ENCODE data around the gene HNF4A. TPM values are rescaled to one million over a fixed set of nuclear protein-coding genes. Genes with fewer than 3 reads are reported as not detected.

The HNF4A gene
- total and polyA plus RNA-seq, 2 of the 13 experiments (the other 11 are each of a cell fraction or from before 2014, with no cell fraction given) = 80.9 to 169 TPM

DNA sequence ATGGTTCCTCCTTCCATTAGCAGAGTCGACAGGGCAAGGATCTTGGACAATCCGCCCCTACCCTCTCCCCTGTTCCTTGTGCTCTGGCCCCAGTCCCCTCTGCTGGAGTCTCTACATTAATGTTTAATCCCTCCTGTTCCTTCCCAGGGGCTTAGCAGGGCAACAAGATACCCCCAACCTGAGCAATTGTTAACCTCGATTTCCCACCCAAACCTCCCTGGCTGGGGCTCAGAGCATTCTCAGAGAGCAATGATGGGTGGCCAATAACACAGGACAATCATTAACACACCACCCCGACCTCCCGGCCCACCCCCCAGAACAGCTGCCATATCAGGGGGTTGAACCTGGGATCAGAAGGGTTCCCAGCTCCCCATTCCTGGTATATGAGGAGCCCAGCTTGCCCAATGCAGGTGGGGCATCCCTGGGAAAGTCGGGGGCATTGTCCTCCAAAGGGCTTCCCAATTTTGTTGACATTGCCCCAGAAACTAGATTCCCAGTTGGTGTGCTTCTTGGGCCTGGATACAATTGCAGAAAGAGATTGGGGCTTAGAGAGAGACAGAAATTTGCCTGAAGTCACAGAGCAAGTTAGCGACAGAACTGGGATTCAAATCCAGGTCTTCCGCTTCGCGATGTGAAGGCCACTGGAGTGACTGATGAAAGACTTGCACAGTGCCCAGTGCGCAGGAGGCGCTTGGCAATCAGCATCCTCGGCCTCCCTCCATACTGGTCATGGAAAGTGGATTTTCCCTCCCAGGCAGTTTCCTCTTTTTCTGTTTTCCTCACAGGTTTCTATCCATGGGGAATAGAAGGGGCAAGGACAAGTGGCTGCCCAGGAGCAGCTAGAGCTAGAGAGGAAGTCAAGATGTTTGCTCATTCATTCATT lies 60.6 kb downstream of the HNF4A start (continued):
- TF ChIP-seq NR2C2 (CRISPR knock-in tag; IDR thresholded peaks at IDR 0.05; ENCODE audit: borderline replicate concordance) (peak; percentile 29; the same call in 1 of the 2 replicates), NR2F1 (CRISPR knock-in tag; IDR thresholded peaks at IDR 0.05) (no peak), ZNF253 (CRISPR knock-in tag; IDR thresholded peaks at IDR 0.05; ENCODE audit: borderline replicate concordance) (no peak), KDM5B (CRISPR knock-in tag; IDR thresholded peaks at IDR 0.05; ENCODE audit: borderline replicate concordance) (no peak), FOXK1 (CRISPR knock-in tag; IDR thresholded peaks at IDR 0.05; ENCODE audit: borderline replicate concordance, low read depth) (no peak), MXD3 (CRISPR knock-in tag; IDR thresholded peaks at IDR 0.05) (no peak), SRSF1 (optimal IDR thresholded peaks at IDR 0.05; ENCODE audit: low read depth, low read length) (no peak), ZNF136 (CRISPR knock-in tag; IDR thresholded peaks at IDR 0.05; ENCODE audit: low read depth) (no peak), IRX3 (CRISPR knock-in tag; IDR thresholded peaks at IDR 0.05; ENCODE audit: borderline replicate concordance, low read depth) (0 out of 2 replicates have a peak, but pooled peaks have one; percentile 28), CBFB (CRISPR knock-in tag; IDR thresholded peaks at IDR 0.05) (no peak), HOXA9 (CRISPR knock-in tag; IDR thresholded peaks at IDR 0.05; ENCODE audit: borderline replicate concordance) (no peak), FOXC1 (CRISPR knock-in tag; IDR thresholded peaks at IDR 0.05; ENCODE audit: borderline replicate concordance) (no peak), RBM22 (optimal IDR thresholded peaks at IDR 0.05; ENCODE audit: low read length) (peak; percentile 80), ZNF282 (IDR thresholded peaks at IDR 0.05; ENCODE audit: partially characterized antibody) (no peak), NR2F6 (IDR thresholded peaks at IDR 0.05) (no peak), NR2F6 (CRISPR knock-in tag; IDR thresholded peaks at IDR 0.05) (no peak), NONO (IDR thresholded peaks at IDR 0.05) (no peak), NONO (CRISPR knock-in tag; conservative IDR thresholded peaks at IDR 0.05) (peak; percentile 51; the same call in 1 of the 2 replicates), EP300 (IDR thresholded peaks at IDR 0.05; ENCODE audit: low read depth in 2 of 2, low read length in 2 of 2) (no peak), EP300 (CRISPR knock-in tag; IDR thresholded peaks at IDR 0.05; ENCODE audit: borderline replicate concordance) (no peak), ZNF572 (CRISPR knock-in tag; IDR thresholded peaks at IDR 0.05) (0 out of 2 replicates have a peak, but pooled peaks have one; percentile 67), ATRX (CRISPR knock-in tag; IDR thresholded peaks at IDR 0.05; ENCODE audit: borderline replicate concordance) (no peak), ELF4 (CRISPR knock-in tag; IDR thresholded peaks at IDR 0.05; ENCODE audit: borderline replicate concordance) (no peak), ZNF607 (CRISPR knock-in tag; IDR thresholded peaks at IDR 0.05; ENCODE audit: borderline replicate concordance) (0 out of 2 replicates have a peak, but pooled peaks have one; percentile 34)
- TF ChIP-seq, protein P1, sequence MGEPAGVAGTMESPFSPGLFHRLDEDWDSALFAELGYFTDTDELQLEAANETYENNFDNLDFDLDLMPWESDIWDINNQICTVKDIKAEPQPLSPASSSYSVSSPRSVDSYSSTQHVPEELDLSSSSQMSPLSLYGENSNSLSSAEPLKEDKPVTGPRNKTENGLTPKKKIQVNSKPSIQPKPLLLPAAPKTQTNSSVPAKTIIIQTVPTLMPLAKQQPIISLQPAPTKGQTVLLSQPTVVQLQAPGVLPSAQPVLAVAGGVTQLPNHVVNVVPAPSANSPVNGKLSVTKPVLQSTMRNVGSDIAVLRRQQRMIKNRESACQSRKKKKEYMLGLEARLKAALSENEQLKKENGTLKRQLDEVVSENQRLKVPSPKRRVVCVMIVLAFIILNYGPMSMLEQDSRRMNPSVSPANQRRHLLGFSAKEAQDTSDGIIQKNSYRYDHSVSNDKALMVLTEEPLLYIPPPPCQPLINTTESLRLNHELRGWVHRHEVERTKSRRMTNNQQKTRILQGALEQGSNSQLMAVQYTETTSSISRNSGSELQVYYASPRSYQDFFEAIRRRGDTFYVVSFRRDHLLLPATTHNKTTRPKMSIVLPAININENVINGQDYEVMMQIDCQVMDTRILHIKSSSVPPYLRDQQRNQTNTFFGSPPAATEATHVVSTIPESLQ (CRISPR knock-in tag; conservative IDR thresholded peaks at IDR 0.05) = no peak
